ENCODE data around the gene USP7. TPM values are rescaled to one million over a fixed set of nuclear protein-coding genes. Genes with fewer than 3 reads are reported as not detected.

USP7 gene
- total RNA-seq, 2 experiments from 2014 or later = 155 to 163 TPM

- DNase-seq = no peak
- no peak for ATAC-seq
- Mint-ChIP-seq H3K4me1 (ENCODE audit: low read depth) (peaks cover 92% of the 10 kb centered on the region), H3K4me3 (no peak overlapping the region), H3K27ac (peak overlapping the region; percentile 64), H3K27me3 (no peaks in the 10 kb centered on the region), H3K36me3 (ENCODE audit: low read depth) (peaks cover 6% of the 10 kb centered on the region), H3K9me3 (no peaks in the 10 kb centered on the region)
- TF ChIP-seq, protein P1, sequence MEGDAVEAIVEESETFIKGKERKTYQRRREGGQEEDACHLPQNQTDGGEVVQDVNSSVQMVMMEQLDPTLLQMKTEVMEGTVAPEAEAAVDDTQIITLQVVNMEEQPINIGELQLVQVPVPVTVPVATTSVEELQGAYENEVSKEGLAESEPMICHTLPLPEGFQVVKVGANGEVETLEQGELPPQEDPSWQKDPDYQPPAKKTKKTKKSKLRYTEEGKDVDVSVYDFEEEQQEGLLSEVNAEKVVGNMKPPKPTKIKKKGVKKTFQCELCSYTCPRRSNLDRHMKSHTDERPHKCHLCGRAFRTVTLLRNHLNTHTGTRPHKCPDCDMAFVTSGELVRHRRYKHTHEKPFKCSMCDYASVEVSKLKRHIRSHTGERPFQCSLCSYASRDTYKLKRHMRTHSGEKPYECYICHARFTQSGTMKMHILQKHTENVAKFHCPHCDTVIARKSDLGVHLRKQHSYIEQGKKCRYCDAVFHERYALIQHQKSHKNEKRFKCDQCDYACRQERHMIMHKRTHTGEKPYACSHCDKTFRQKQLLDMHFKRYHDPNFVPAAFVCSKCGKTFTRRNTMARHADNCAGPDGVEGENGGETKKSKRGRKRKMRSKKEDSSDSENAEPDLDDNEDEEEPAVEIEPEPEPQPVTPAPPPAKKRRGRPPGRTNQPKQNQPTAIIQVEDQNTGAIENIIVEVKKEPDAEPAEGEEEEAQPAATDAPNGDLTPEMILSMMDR (IDR thresholded peaks at IDR 0.05) = no peak
- ChIA-PET CTCF (interaction anchor here (1.0 to 1.3 kb wide), 2 partner anchors 62 to 67 kb away, joined by 3 read pairs; no protein-coding TSS in a partner anchor), POLR2A (interaction anchor here (1.3 to 2.0 kb wide), 2 partner anchors 10 to 13 kb away, joined by 3 to 8 read pairs; no protein-coding TSS in a partner anchor)
- intact Hi-C loops (cut with micrococcal nuclease) = no loop called here
Observed at GRCh38 chr16:8941718-8942344, 21.9 kb downstream of the USP7 start.

GRCh38 chr16:8937803-8938202 is 25.9 kb downstream of the USP7 start:
- POLR2A ChIA-PET = no interaction called here
- no peak overlapping the region for H3K4me3 Mint-ChIP-seq
- H3K4me1 Mint-ChIP-seq (ENCODE audit: low read depth) = peaks cover 80% of the 10 kb centered on the region
- intact Hi-C loops (cut with micrococcal nuclease) = no loop called here
- no peaks in the 10 kb centered on the region for H3K9me3 Mint-ChIP-seq
- H3K27me3 Mint-ChIP-seq = no peaks in the 10 kb centered on the region
- DNase-seq = no peak
- H3K27ac Mint-ChIP-seq = peak overlapping the region; percentile 42
- CTCF ChIA-PET = interaction anchor here (1.3 to 5.1 kb wide), 6 partner anchors 9 to 202 kb away, joined by 3 to 72 read pairs (median 16); no protein-coding TSS in a partner anchor
- peaks cover 2% of the 10 kb centered on the region for H3K36me3 Mint-ChIP-seq (ENCODE audit: low read depth)
- TF ChIP-seq, protein P1 (IDR thresholded peaks at IDR 0.05) = no peak
- ATAC-seq = no peak

DNA sequence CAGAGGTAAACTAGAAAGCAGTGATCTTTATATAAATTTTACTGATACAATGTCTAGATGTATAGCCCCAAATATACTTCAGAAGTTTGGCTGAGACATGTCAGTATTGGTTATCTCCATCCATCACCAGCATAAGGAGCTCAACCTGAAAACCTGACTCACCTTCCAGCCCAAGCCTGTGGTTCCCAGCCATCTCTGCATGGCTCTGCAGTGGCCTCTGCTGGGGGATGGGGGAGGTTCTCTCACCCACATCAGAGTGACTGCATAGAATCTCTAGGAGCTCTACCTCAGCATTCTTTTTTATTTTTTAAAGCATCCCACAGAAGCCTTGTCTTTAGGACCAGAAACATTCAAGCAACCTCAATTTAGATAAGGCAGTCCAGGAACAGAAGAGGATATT is 27.3 kb downstream of the USP7 start:
- CTCF ChIA-PET = interaction anchor here (0.6 to 5.1 kb wide), 56 partner anchors 8 to 364 kb away, joined by 3 to 72 read pairs (median 5); partner anchors contain the start of genes CARHSP1 and HAPSTR1
- Mint-ChIP-seq H3K27ac (peak overlapping the region; percentile 66), H3K4me1 (ENCODE audit: low read depth) (peaks cover 79% of the 10 kb centered on the region), H3K27me3 (no peaks in the 10 kb centered on the region), H3K4me3 (no peak overlapping the region), H3K36me3 (ENCODE audit: low read depth) (no peaks in the 10 kb centered on the region), H3K9me3 (no peaks in the 10 kb centered on the region)
- ATAC-seq (peak; percentile 100), DNase-seq (peak; percentile 91)
- TF ChIP-seq, protein P1 (IDR thresholded peaks at IDR 0.05) = peak; percentile 79
- POLR2A ChIA-PET = interaction anchor here (0.7 to 1.1 kb wide), 5 partner anchors 12 to 197 kb away, joined by 3 to 5 read pairs (median 5); partner anchors contain the start of gene CARHSP1
- intact Hi-C loops (cut with micrococcal nuclease) = no loop called here

- Mint-ChIP-seq H3K4me1 (ENCODE audit: low read depth) (peaks cover 77% of the 10 kb centered on the region), H3K4me3 (no peak overlapping the region)
Observed at GRCh38 chr16:8935989-8936388, 27.7 kb downstream of the USP7 start.

More at GRCh38 chr16:8935989-8936388, 27.7 kb downstream of the USP7 start:
- H3K36me3 Mint-ChIP-seq (ENCODE audit: low read depth) = no peaks in the 10 kb centered on the region
- DNase-seq = no peak
- POLR2A ChIA-PET = interaction anchor here (0.6 to 1.1 kb wide), 5 partner anchors 12 to 198 kb away, joined by 3 to 5 read pairs (median 5); no protein-coding TSS in a partner anchor
- no peaks in the 10 kb centered on the region for H3K9me3 Mint-ChIP-seq
- peak; percentile 18 for ATAC-seq
- H3K27me3 Mint-ChIP-seq = no peaks in the 10 kb centered on the region
- CTCF ChIA-PET = interaction anchor here (0.6 to 5.1 kb wide), 51 partner anchors 8 to 364 kb away, joined by 3 to 72 read pairs (median 5); partner anchors contain the start of gene CARHSP1
- peak overlapping the region; percentile 12 for H3K27ac Mint-ChIP-seq
- TF ChIP-seq, protein P1 (IDR thresholded peaks at IDR 0.05) = no peak
- intact Hi-C loops (cut with micrococcal nuclease) = no loop called here

Measured in activated CD8-positive, alpha-beta T cell treated with anti-CD3 and anti-CD28 coated beads for 36 hours (primary cell).